Uterus (tissue), 2 donors: Measurements from ENCODE around the gene RNFT1.

Source experiments
- CTCF ChIP-seq, 4 experiments: fragments of 200-600 bp in 2 of 4; fragments of 450-650 bp in 2 of 4; sonication (generic) in 2 of 4; IDR thresholded peaks; one replicate each; pipeline ENCODE4 v1.5.1; 2016 to 2019; ENCODE audit warnings: antibody characterized with exemption in 4 of 4, mild to moderate bottlenecking in 2 of 4, moderate library complexity in 1 of 4
- POLR2A ChIP-seq, 2 donors: fragments of 450-650 bp; IDR thresholded peaks; one replicate each; pipeline ENCODE4 v1.6.1; 2016; ENCODE audit warnings: antibody characterized with exemption in 2 of 2, mild to moderate bottlenecking in 1 of 2, moderate library complexity in 1 of 2

- TF ChIP-seq CTCF (IDR thresholded peaks at IDR 0.05) (no peak), POLR2A (IDR thresholded peaks at IDR 0.05) (no peak)
Observed at GRCh38 chr17:60006160-60006559, 41.6 kb upstream of the RNFT1 start.
